NCI-H2227 treated with DMSO at 0.1 percent for 48 hours (cell line): ENCODE data around the gene COL27A1.

Experiments used
- DNase-seq: peaks from one replicate; lab custom pipeline; 2025; lab: John Stamatoyannopoulos, UW

The COL27A1 gene

DNA sequence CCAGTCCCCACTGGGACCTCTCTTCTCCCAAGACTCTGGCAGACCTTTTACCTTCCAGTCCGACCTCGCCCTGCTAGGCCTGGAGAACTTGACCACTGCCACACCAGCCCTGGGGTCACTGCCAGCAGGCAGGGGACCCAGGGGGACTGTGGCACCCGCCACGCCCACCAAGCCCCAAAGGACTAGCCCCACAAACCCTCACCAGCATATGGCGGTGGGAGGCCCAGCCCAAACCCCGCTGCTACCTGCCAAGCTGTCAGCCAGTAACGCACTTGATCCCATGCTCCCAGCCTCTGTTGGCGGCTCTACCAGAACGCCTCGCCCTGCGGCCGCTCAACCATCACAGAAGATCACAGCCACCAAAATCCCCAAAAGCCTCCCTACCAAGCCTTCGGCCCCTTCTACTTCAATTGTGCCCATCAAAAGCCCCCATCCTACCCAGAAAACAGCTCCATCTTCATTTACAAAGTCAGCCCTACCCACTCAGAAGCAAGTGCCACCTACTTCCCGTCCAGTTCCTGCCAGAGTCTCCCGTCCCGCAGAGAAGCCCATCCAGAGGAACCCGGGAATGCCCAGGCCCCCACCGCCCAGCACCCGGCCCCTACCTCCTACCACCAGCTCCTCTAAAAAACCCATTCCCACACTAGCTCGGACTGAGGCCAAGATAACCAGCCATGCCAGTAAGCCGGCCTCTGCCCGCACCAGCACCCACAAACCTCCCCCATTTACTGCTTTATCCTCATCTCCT is 13.1 kb downstream of the COL27A1 start:
- DNase-seq: no peak

DNA sequence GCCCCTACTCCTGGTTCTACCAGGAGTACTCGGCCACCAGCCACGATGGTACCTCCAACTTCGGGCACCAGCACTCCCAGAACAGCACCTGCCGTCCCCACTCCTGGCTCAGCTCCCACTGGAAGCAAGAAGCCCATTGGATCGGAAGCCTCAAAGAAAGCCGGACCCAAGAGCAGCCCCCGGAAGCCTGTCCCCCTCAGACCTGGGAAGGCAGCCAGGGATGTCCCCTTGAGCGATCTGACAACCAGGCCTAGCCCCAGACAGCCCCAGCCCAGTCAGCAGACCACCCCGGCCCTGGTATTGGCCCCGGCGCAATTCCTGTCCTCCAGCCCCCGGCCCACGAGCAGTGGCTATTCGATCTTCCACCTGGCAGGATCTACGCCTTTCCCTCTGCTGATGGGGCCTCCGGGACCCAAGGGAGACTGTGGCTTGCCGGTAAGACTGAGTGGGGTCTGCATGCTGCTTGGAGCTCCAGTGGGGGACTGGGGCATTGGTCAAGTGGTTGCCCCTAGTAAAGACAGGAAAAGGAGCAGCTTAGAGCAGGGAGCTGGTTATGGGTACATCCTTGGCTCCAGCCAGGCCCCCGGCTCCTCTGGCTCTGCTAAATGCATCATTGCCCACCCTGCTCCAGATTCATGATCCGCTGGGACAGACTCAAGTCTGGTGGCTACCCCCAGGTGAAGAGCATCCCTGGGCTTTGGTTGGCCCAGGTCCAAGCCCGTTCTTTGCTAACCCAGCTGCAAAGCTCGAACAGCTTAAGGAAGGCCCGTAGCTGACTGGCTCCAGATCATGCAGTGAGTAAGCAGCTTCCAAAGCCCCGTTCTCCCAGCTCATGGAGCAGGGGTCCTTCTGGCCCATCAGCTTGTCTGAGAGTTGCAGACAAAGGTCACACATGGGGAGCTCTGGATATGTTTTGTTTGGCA is 14.0 kb downstream of the COL27A1 start:
- no peak for DNase-seq

DNA sequence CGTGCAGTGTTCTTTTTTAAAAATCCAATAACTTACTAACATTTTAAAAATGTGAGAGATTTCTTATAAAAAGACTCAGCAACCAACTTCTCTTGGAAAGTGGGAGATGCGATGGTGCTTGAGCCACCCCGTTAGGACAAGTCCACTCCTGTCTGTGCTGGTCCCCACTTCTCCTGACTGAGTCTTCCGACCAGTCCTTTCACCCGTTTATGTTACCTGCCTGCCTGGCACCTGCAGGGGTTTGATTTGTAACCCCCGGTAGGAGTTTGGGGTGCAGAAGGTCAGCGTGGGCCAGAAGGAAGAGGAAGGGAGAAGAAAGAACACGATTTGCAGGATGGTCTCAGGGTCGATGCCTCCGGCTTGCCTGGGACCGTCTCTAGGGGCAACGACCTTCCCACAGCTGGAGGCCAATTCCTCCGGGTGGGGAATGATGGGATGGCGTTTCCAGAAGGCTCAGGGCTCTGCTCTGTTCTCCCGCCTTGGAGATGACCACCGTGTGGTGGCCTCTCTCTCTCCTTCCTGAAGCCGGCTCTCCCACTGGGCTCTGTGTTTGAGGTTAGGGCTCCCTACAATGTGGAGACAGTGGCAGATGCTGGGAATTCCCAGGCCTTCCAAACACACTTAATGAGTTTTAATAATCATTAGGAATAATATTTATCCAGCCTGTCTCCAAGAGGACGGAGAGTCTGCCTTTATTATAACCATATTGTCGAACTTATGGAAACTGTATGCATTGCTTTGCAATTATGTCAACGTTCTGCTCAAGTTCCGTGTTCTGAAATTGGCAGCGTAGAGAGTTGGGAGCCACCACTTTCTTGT is 14.8 kb downstream of the COL27A1 start:
- no peak for DNase-seq

DNA sequence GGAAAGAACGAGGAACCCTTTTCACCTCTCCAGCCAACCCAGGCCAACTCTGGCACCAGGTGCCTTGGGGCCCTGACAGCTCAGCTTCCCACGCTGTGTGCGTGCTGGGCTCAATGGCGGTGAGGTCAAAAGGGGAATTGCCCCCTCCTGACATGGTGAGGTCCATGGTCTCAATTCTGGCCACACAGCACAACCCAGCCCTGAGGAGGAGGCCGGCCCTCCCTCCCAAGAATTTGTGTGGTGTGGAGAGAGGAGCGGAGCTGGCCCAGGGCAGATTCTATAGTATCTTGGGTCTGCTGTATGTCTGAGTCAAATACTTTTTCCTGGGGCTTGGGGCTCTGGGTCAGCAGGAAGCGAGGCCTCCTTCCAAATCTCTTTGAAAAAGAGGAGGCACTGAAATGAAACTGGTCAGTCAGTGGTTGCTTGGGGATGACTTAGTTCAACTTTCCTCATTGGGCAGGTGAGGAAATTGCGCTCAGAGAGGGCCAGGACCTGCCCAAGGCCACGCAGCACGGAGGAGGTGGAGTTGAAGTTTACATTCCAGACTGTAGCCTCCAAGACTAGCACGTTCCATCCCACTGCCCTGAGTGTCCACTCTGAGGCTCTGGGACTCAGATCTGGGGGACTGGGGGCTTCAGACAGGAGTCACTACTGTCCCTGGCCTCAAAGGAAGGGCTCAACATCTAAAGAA is 15.6 kb downstream of the COL27A1 start:
- no peak for DNase-seq

DNA sequence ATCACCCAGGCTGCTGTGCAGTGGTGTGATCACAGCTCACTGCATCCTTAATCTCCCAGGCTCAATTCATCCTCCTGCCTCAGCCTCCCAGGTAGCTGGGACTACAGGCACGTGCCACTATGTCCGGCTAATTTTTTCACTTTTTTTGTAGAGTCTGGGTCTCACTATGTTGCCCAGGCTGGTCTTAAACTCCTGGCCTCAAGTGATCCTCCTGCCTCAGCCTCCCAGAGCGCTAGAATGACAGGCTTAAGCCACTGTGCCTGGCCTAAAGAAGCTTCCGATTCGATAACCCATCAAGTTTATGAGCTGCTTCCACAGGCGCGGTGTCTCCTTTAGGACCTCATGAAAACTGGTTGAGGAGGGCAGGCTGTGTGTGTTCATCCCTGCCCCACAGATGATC is 16.2 kb downstream of the COL27A1 start:
- DNase-seq: no peak

DNA sequence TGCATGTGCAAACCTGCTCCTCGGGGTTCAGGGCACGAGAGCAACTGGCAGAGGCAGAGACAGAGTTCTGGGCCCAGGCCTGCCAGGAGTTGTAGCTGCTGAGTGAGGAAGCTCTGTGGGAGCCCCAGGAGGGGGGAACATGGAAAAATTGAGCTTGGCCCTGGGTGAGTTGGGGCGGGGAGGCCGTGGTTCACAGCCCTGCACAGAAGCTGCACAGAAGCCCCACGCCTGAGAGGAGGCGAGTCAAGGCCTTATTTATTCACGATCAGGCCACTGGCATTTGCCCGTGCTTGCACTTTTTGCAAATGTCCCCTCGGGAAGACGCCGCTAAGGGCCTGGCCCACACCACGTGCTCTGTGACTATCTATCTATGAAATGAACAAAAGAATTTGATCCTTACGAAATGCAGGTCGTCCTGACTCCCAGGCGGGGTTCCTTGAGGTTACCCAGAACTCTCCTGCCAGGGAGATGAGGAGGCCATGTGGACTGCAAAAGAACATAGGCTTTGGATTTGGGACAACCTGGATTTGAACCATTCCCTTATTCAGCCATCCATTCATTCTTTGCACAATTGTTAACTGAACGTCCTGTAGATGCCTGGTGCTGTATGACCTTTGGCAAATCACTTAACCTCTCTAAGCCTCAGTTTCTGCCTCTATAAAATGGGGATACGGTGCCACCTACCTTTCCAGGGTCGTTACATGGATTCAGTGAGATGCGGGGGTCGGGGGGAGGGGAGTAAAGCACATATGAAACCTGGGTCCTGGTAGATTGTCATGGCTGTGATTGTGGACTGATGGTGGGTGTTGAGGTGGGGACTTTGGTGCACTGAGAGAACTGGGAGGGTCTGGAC is 17.9 kb downstream of the COL27A1 start:
- no peak for DNase-seq

DNA sequence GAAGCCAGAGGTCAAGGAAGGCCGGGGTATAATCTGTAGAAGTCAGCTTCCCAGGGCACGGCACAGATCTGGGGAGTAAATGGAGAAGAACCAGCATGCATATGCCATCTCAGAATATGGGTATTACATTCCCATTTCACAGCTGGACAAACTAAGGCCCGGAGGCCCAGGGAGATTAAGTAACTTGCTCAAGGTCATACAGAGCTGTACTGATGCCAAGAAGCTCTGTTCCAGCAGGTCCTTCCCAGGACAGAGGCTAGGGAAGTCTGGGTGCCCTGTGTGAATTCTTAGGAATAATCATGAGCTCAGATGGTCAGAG is 19.2 kb downstream of the COL27A1 start:
- DNase-seq: no peak

DNA sequence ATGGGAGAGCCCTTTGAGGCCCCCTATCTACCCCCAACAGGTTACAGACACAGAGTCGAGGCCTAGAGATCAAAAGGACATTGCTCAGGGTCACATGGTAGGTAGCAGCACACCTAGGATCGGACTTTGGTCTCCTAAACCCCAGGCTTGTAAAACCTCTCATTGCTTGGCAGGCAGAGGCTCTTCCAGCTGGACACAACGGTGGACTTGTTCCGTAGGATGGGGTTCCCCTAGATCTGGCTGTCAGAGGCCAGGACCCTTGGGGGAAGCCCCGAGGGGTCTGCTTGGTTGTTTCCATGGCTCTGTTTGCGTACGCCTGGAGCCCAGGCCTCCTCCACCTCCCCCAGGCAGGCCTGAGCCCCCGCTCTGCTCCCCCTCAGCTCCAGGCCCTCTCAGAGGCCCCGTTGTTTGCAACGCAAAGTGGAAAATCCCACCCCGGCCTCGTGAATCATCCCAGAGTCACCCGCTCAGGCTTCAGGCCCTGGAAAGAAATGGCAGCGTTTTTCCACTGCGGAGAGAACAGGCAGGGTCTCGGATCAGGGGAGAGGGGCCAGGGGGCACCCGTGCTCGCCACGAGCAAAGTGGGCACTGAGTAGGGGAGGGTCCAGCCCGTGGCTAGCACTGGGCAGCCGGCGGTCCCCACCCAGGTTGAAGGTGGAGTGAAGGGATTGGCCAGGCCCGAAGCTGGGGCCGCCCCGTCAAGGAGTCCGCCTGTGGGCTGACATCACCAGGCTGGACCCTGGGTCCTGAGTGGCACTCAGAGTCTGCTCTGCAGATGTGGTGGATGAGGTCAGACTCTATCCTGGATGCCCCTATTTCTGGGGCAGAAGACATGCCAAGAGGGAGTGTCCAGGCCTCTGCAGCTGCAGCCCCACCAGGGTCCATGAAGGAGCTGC is 19.8 kb downstream of the COL27A1 start:
- no peak for DNase-seq

DNA sequence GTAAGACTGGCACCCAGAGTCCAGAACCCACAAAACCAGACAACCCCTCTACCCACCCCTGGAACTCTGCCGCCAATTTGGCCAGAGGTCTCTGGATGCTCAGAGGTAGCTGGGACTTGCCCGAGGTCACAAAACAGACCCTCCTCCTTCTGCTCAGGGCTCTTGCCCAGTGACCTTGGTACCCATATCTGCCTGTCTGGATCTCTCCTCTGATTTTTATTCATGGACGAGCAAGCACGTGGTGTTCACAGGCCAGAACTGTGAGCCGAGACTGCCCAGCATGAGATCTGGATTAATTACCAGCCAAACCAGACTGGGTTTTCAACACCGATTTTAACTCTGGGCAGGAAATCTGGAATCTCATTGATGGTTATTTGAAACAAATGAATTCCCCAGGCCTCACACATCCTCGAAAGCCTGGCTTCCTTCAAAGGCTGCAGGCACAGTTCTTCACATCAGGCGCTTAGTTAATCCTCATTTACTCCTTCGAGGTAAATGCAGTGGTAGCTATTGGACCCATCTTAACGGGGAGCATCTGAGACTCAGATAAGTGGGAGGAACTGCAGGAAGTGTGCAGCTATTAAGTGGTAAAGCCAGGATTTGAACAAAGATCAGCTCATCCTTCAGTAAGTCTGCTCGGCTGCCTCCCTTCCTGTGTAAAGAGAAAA is 21.4 kb downstream of the COL27A1 start:
- DNase-seq: no peak

DNA sequence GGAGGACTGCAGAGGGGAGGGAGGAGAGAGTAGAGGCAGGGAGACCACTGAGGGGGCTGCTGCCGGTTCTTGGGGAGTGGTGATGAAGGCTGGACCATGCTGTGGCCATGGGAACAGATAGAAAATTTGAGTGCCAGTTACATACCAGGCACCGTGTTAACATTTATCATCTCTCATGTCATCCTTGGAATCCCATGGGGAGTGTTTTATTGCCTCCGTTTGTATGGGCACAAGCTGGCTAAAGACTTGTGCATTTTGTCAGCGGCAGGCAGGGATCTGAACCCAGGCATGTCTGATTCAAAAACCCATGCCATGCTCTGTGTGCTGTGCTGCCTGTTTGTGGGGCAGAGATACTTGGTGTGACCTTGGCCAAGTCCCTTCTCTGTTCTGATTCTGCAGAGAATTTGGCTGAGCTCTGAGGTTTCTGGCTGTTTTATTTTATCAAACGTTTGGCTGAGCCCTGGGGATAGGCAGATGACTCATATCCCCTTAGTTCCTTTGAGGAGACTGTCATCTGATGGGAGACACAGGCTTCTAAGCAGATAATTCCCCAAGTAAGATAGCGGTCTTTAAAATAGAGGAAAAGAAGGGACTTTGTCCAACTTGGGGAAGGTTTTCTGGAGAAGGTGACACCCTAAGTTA is 22.2 kb downstream of the COL27A1 start:
- DNase-seq: no peak

DNA sequence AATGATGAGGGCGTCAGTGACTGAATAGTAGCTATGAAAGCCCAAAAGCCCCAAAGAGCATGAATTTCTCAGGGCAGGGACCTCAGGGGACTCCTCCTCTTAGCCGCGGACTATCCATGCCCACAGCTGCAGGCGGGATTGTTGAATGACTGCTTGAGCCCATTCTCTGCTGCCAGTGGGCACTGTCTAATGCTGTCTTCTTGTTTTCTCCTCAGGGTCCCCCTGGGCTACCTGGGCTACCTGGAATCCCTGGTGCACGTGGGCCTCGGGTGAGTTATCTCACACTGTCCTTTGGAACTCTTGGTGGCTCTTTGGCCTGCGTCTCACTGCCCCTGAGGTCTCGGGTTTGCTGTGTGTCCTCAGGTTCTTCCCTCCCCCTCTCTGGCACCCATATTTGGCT is 22.7 kb downstream of the COL27A1 start:
- no peak for DNase-seq

DNA sequence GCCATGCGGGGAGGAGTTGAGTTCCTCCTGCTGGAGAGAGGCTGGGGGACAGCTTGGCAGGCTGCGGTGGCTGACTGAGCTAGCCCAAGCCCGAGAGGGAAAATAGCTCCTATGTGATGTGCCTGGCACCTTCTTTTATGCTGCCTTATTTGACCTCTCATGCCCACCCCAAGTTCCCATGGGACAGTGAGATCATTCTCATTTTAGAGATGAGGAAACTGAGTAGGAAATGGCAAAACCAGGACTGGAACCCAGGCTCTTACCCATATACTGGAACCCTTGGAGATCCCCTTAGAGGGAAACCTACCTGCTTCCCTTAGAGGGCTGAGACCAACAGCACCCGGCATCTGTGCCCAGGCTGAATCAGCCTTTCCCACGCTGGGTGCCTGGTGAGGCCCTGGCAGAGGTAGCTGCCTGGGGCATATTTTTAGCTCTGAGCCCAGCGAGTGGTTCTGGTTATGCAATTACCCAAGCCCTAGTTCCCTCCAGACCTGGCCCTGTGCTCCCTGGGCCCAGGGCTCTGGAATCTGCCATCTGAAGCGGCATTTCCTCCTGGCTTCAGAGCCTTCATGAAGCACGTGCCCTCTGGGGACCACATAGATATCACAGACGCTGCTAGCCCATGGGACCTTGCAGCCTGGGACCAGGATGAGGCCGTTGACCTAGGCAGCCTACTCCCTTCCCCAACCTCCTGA is 23.6 kb downstream of the COL27A1 start:
- DNase-seq: no peak

DNA sequence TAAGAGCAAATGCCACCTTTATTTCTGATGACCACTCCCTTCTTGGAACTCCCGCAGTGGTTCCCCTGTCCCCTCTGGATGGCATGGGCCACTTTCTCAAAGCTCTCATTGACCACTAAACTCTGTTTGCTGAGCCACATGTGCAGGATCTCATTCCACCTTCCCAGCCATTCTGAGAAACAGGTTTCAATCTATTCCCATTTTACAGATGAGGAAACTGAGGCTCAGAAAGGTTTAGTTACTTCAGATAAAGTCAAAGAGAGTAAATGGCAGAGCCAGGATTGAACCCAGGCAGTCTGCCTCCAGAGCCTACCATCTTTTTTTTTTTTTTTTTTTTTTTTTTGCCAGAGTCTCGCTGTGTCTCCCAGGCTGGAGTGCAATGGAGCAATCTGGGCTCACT is 24.2 kb downstream of the COL27A1 start:
- no peak for DNase-seq

DNA sequence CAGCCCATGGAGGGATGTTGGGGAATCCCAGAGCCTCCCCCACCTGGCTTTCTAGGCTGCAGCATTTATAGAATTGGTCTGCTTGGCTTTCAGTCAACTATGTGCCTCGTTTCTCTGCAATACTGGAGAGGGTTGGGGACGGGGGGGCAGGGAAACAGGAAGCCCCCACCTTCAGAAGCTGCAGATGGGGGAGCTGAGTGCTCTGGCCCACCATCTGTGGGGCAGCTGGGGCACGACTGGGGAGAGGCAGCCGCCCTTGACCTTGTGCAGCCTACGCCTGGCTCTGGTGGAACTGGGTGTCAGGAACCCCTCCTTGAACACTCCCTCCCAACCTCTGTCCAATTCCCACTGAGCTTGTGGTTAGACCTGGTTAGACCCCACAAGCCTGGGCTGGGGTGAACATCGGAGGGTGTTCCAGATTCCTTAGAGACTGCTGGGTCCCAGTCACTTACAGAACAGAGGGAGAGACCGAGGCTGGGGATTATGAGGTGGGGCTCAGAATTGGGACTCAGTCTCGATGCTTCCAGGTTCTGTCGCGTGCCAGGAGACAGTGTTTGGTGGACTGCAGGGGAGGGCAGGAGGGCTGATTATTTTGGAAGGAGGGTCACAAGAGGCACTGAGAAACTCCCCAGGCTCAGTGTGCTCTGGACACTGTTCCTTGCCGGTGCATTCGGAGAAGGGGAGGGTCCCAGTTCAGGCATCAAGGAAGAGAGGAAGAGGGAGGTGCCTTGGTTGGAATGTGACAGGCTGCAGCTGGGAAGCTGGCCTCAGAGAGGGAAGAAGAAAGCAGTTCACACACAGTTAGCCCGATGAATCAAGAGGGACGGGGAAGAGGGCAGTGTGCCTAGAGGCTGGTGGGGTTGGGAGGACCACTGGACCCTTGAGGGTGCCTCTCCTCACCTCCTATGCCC is 25.6 kb downstream of the COL27A1 start:
- DNase-seq: no peak

DNA sequence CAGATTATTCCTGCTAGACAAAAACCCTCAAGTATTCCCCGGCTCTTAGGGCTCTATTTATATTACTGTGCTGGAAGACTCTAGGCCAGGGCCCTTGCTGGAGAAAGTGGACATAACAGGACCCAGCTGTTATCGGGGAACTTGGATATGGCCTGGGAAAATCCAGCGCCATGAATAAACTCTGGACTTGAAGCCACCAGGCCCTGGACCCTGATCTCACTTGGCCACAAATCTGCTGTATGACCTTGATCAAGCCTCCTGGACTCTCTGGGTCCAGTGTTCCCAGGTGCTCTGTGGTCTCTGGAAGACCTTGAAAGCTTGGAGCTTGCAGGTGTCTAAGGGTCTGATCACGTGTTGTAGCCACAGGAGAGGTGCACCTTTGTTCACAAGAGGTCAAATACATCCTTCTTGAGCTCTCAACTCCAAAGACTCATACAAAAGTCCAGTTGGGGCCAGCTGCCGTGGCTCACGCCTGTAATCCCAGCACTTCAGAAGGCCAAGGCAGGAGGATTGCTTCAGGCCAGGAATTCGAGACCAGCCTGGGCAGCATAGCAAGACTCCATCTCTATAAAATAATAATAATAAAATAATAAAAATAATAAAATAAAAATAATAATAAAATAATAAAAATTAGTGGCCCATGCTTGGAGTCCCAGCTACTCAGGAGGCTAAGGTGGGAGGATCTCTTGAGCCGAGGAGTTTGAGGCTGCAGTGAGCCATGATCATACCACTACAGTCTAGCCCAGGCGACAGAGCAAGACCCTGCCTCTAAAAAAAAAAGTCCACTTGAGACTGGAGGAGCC is 26.5 kb downstream of the COL27A1 start:
- no peak for DNase-seq

DNA sequence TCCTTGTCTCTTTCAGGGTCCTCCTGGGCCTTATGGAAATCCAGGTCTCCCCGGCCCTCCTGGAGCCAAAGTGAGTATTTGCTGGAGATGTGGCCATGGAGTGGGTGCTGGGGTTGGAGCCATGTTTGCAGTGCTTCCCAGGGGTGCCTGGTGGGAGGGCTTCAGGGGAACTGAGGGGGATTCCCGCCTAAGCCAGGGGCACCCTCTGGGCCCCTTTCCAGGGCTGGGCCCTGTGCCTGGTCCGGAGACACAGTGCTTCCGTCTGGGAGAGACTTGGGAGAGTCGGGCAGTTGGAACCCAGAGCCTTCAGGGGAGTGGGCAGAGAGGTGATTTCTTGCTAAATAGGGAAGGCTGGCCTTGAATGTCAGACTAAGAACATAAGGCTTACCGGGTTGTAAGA is 27.7 kb downstream of the COL27A1 start:
- no peak for DNase-seq
